HepG2 (cell line): ENCODE measurements around the gene DPP3. TPM values are rescaled to one million over a fixed set of nuclear protein-coding genes. Genes with fewer than 3 reads are reported as not detected.

ENCODE experiments used
- CBX1 ChIP-seq: IDR thresholded peaks from one replicate; pipeline ENCODE4 v1.6.1; 2016; ENCODE audit warnings: antibody characterized with exemption, low read depth
- ELF1 ChIP-seq: sonication (generic); formaldehyde crosslinking; IDR thresholded peaks from 2 replicates; pipeline ENCODE4 v1.4.0; 2020; ENCODE audit warnings: missing genetic modification reagents
- ETV5 ChIP-seq: IDR thresholded peaks from 2 replicates; pipeline ENCODE4 v1.6.1; 2018; ENCODE audit warnings: missing biosample characterization, missing genetic modification reagents, inconsistent platforms, borderline replicate concordance
- KDM1A ChIP-seq: IDR thresholded peaks from 2 replicates; pipeline ENCODE4 v1.6.1; 2016; ENCODE audit warnings: missing compliant biosample characterization
- MTF1 ChIP-seq: sonication (generic); formaldehyde crosslinking; IDR thresholded peaks from 2 replicates; pipeline ENCODE4 v1.5.0; 2020; ENCODE audit warnings: missing genetic modification reagents
- REPIN1 ChIP-seq: sonication (generic); formaldehyde crosslinking; IDR thresholded peaks from 2 replicates; pipeline ENCODE4 v1.8.0; 2022; ENCODE audit warnings: missing genetic modification reagents, low read depth, mild to moderate bottlenecking, borderline replicate concordance
- SAFB2 ChIP-seq: sonication (generic); formaldehyde crosslinking; IDR thresholded peaks from 2 replicates; pipeline ENCODE4 v1.5.1; 2020; ENCODE audit warnings: missing genetic modification reagents, low read depth, mild to moderate bottlenecking, borderline replicate concordance
- SOX13 ChIP-seq, 3 experiments: fragments of 450-650 bp in 1 of 3; sonication (generic) in 1 of 3; formaldehyde crosslinking in 1 of 3; IDR thresholded peaks in 2 of 3; conservative IDR thresholded peaks in 1 of 3; 2 replicates each; pipeline versions ENCODE4 v1.5.0 to v1.6.1; 2016 to 2020; ENCODE audit warnings: antibody characterized with exemption in 1 of 3, mild to moderate bottlenecking in 1 of 3, missing compliant biosample characterization in 1 of 3, missing genetic modification reagents in 1 of 3, moderate library complexity in 1 of 3
- SP1 ChIP-seq, 2 experiments: fragments of 450-650 bp in 1 of 2; sonication (generic) in 1 of 2; formaldehyde crosslinking in 1 of 2; IDR thresholded peaks; 2 replicates each; pipeline versions ENCODE4 v1.4.0 to v1.6.1; 2016 to 2020; ENCODE audit warnings: missing genetic modification reagents in 1 of 2
- ZNF101 ChIP-seq: sonication (generic); formaldehyde crosslinking; IDR thresholded peaks from 2 replicates; pipeline ENCODE4 v1.4.0; 2020; ENCODE audit warnings: mild to moderate bottlenecking, low read depth, missing genetic modification reagents, borderline replicate concordance
- ZNF644 ChIP-seq: IDR thresholded peaks from 2 replicates; pipeline ENCODE4 v1.6.1; 2016; ENCODE audit warnings: low read depth
- polyA plus RNA-seq, 8 experiments: library from polyadenylated mRNA; depleted of rRNA in 3 of 8; stranded (reverse) in 7 of 8; unstranded in 1 of 8; fragments of >200 nt; fragmentation: Illumina TruSeq in 4 of 8; extraction: Trizol in 4 of 8; gene quantifications; 2 replicates each; pipeline versions ENCODE4 v1.2.1 to v1.2.3, GENCODE V29; 2011 to 2016; ENCODE audit warnings: low read depth in 4 of 8, missing spikeins in 1 of 8, mixed read lengths in 1 of 8; ENCODE audit not compliant: insufficient read depth in 1 of 8
- total RNA-seq, 5 experiments: library from RNA; depleted of rRNA; stranded (reverse); fragments of >200 nt; fragmentation: Illumina TruSeq; extraction: Trizol; gene quantifications; 2 replicates each; pipeline ENCODE4 v1.2.3, GENCODE V29; 2016; ENCODE audit warnings: low read depth in 1 of 5
- TF ChIP-seq, protein P1 (sequence below): sonication (generic); formaldehyde crosslinking; IDR thresholded peaks from 2 replicates; pipeline ENCODE4 v1.4.0; 2020; ENCODE audit warnings: missing genetic modification reagents
- TF ChIP-seq, protein P2 (sequence below): IDR thresholded peaks from 2 replicates; pipeline ENCODE4 v1.6.1; 2018; ENCODE audit warnings: missing genetic modification reagents, mild to moderate bottlenecking, missing compliant biosample characterization
- TF ChIP-seq, protein P3 (sequence below): sonication (generic); formaldehyde crosslinking; IDR thresholded peaks from 2 replicates; pipeline ENCODE4 v1.8.0; 2022; ENCODE audit warnings: mild to moderate bottlenecking, missing genetic modification reagents; ENCODE audit not compliant: insufficient replicate concordance
- TF ChIP-seq, protein P4 (sequence below): sonication (generic); formaldehyde crosslinking; IDR thresholded peaks from 2 replicates; pipeline ENCODE4 v1.8.0; 2022; ENCODE audit warnings: missing genetic modification reagents, mild to moderate bottlenecking, borderline replicate concordance
- TF ChIP-seq, protein P5 (sequence below): sonication (generic); formaldehyde crosslinking; IDR thresholded peaks from 2 replicates; pipeline ENCODE4 v1.4.0; 2020; ENCODE audit warnings: missing genetic modification reagents, borderline replicate concordance

The DPP3 gene
- total and polyA plus RNA-seq, 2 of the 13 experiments (the other 11 are each of a cell fraction or from before 2014, with no cell fraction given): 38.4 to 59.8 TPM

DNA sequence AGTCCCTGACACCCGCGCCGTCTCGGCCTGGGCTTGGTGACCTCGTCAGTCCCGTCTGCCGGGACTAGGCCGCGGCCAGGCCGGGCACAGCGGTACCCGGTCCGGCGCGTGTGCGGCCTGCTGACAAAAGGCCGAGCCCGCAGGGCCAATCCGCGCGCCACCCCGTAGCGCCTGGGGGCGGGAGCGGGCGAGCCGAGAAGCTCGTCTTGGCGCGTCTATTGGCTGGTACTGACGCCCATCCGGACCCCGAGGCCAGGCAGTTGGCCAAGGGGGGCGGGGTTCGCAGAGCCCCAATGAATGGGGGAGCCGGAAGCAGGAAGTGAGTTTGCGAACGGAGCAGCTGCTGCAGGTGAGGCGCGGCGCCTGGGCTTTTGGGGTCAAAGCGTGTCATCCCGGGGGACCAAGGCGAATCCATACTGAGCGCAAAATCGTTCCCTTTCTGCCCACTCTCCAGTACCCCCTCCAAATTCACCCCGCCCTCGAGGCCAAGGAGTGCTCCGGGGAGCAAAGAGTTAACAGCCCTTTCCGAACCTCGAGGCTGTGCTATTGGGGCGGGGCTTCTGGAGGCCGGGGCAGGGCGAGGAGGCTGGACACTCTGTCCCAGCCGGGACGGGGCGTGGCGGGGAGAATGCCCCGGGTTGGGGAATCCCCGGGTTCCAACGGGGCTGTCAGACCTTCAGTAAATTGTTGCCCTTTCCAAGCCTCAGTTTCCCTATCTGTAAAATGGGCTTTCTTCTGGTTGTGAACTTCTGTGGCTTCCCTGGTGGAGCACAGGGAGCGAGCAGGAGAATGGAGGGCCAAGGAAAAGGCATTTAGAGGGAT is at the start of gene DPP3 (continued):
- TF ChIP-seq, protein P1, sequence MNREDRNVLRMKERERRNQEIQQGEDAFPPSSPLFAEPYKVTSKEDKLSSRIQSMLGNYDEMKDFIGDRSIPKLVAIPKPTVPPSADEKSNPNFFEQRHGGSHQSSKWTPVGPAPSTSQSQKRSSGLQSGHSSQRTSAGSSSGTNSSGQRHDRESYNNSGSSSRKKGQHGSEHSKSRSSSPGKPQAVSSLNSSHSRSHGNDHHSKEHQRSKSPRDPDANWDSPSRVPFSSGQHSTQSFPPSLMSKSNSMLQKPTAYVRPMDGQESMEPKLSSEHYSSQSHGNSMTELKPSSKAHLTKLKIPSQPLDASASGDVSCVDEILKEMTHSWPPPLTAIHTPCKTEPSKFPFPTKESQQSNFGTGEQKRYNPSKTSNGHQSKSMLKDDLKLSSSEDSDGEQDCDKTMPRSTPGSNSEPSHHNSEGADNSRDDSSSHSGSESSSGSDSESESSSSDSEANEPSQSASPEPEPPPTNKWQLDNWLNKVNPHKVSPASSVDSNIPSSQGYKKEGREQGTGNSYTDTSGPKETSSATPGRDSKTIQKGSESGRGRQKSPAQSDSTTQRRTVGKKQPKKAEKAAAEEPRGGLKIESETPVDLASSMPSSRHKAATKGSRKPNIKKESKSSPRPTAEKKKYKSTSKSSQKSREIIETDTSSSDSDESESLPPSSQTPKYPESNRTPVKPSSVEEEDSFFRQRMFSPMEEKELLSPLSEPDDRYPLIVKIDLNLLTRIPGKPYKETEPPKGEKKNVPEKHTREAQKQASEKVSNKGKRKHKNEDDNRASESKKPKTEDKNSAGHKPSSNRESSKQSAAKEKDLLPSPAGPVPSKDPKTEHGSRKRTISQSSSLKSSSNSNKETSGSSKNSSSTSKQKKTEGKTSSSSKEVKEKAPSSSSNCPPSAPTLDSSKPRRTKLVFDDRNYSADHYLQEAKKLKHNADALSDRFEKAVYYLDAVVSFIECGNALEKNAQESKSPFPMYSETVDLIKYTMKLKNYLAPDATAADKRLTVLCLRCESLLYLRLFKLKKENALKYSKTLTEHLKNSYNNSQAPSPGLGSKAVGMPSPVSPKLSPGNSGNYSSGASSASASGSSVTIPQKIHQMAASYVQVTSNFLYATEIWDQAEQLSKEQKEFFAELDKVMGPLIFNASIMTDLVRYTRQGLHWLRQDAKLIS (CRISPR knock-in tag): 0 out of 2 replicates have a peak, but pooled peaks have one; percentile 56
- TF ChIP-seq SP1 (IDR thresholded peaks at IDR 0.05) (no peak), SP1 (CRISPR knock-in tag; IDR thresholded peaks at IDR 0.05) (peak; percentile 66), REPIN1 (CRISPR knock-in tag) (peak; percentile 92), ELF1 (peak; percentile 97), KDM1A (peak; percentile 82; the same call in 1 of the 2 replicates), ETV5 (CRISPR knock-in tag) (peak; percentile 60; the same call in 1 of the 2 replicates), ZNF101 (CRISPR knock-in tag) (0 out of 2 replicates have a peak, but pooled peaks have one; percentile 68), MTF1 (CRISPR knock-in tag) (no peak), SAFB2 (CRISPR knock-in tag) (no peak; the same call in 1 of the 2 replicates), ZNF644 (CRISPR knock-in tag) (no peak), SOX13 (IDR thresholded peaks at IDR 0.05) (no peak), SOX13 (CRISPR knock-in tag; conservative IDR thresholded peaks at IDR 0.05 in 1 of 2, IDR thresholded peaks at IDR 0.05 in 1 of 2) (peak in 1 of 2 experiments; percentile 17; a peak in 1 of 4 replicates), CBX1 (no peak)
- TF ChIP-seq, protein P2, sequence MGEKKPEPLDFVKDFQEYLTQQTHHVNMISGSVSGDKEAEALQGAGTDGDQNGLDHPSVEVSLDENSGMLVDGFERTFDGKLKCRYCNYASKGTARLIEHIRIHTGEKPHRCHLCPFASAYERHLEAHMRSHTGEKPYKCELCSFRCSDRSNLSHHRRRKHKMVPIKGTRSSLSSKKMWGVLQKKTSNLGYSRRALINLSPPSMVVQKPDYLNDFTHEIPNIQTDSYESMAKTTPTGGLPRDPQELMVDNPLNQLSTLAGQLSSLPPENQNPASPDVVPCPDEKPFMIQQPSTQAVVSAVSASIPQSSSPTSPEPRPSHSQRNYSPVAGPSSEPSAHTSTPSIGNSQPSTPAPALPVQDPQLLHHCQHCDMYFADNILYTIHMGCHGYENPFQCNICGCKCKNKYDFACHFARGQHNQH: peak; percentile 65; the same call in 1 of the 2 replicates
- TF ChIP-seq, protein P3, sequence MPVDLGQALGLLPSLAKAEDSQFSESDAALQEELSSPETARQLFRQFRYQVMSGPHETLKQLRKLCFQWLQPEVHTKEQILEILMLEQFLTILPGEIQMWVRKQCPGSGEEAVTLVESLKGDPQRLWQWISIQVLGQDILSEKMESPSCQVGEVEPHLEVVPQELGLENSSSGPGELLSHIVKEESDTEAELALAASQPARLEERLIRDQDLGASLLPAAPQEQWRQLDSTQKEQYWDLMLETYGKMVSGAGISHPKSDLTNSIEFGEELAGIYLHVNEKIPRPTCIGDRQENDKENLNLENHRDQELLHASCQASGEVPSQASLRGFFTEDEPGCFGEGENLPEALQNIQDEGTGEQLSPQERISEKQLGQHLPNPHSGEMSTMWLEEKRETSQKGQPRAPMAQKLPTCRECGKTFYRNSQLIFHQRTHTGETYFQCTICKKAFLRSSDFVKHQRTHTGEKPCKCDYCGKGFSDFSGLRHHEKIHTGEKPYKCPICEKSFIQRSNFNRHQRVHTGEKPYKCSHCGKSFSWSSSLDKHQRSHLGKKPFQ (CRISPR knock-in tag): peak; percentile 86
- TF ChIP-seq, protein P4, sequence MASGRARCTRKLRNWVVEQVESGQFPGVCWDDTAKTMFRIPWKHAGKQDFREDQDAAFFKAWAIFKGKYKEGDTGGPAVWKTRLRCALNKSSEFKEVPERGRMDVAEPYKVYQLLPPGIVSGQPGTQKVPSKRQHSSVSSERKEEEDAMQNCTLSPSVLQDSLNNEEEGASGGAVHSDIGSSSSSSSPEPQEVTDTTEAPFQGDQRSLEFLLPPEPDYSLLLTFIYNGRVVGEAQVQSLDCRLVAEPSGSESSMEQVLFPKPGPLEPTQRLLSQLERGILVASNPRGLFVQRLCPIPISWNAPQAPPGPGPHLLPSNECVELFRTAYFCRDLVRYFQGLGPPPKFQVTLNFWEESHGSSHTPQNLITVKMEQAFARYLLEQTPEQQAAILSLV (CRISPR knock-in tag): no peak
- TF ChIP-seq, protein P5, sequence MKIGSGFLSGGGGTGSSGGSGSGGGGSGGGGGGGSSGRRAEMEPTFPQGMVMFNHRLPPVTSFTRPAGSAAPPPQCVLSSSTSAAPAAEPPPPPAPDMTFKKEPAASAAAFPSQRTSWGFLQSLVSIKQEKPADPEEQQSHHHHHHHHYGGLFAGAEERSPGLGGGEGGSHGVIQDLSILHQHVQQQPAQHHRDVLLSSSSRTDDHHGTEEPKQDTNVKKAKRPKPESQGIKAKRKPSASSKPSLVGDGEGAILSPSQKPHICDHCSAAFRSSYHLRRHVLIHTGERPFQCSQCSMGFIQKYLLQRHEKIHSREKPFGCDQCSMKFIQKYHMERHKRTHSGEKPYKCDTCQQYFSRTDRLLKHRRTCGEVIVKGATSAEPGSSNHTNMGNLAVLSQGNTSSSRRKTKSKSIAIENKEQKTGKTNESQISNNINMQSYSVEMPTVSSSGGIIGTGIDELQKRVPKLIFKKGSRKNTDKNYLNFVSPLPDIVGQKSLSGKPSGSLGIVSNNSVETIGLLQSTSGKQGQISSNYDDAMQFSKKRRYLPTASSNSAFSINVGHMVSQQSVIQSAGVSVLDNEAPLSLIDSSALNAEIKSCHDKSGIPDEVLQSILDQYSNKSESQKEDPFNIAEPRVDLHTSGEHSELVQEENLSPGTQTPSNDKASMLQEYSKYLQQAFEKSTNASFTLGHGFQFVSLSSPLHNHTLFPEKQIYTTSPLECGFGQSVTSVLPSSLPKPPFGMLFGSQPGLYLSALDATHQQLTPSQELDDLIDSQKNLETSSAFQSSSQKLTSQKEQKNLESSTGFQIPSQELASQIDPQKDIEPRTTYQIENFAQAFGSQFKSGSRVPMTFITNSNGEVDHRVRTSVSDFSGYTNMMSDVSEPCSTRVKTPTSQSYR (CRISPR knock-in tag): peak; percentile 65
